CD14-positive monocyte (primary cell): Measurements from ENCODE around the gene NUP35. TPM values are rescaled to one million over a fixed set of nuclear protein-coding genes. Genes with fewer than 3 reads are reported as not detected.

Experiments
- DNase-seq, 3 donors: peaks; one replicate each; pipeline ENCODE4 v3.0.0-alpha.2; 2011 to 2022
- H2AFZ ChIP-seq: 2 replicates; pipeline ENCODE4 v1.6.0; 2012; ENCODE audit warnings: mild to moderate bottlenecking, low read depth, low read length, inconsistent platforms; ENCODE audit not compliant: insufficient read depth, poor library complexity, severe bottlenecking
- H3K27ac ChIP-seq, 2 donors: 1 replicate in 1 of 2; 2 replicates in 1 of 2; pipeline ENCODE4 v1.5.1; 2012 to 2013; ENCODE audit warnings: low read length in 2 of 2, control low read depth in 1 of 2, inconsistent platforms in 1 of 2, low read depth in 1 of 2, mild to moderate bottlenecking in 1 of 2
- H3K27me3 ChIP-seq, 2 donors: one replicate each; pipeline versions ENCODE4 v1.6.0 to v1.6.1; 2011 to 2013; ENCODE audit warnings: low read length in 2 of 2; ENCODE audit not compliant: control insufficient read depth in 2 of 2, insufficient read depth in 2 of 2
- H3K36me3 ChIP-seq, 2 donors: replicated peaks in 1 of 2; 1 replicate in 1 of 2; 2 replicates in 1 of 2; pipeline versions ENCODE4 v1.5.1 to v1.6.1; 2012 to 2013; ENCODE audit warnings: low read length in 2 of 2, control low read depth in 1 of 2, inconsistent platforms in 1 of 2, mild to moderate bottlenecking in 1 of 2; ENCODE audit not compliant: insufficient read depth in 2 of 2, control insufficient read depth in 1 of 2
- H3K4me1 ChIP-seq, 2 donors: 1 replicate in 1 of 2; 2 replicates in 1 of 2; pipeline versions ENCODE4 v1.5.1 to v1.6.1; 2012 to 2013; ENCODE audit warnings: low read length in 2 of 2, control low read depth in 1 of 2, inconsistent platforms in 1 of 2, mild to moderate bottlenecking in 1 of 2, moderate library complexity in 1 of 2; ENCODE audit not compliant: insufficient read depth in 2 of 2, control insufficient read depth in 1 of 2
- H3K4me2 ChIP-seq: replicated peaks from 2 replicates; pipeline ENCODE3; 2012; ENCODE audit warnings: low read length, moderate library complexity, mild to moderate bottlenecking; ENCODE audit not compliant: poor library complexity, severe bottlenecking; ENCODE audit errors: extremely low read depth
- H3K4me3 ChIP-seq, 3 experiments: fragments of 200-600 bp in 1 of 3; sonication (generic) in 1 of 3; replicated peaks in 1 of 3; 1 replicate in 2 of 3; 2 replicates in 1 of 3; pipeline ENCODE4 v1.5.1; 2011 to 2013; ENCODE audit warnings: low read length in 3 of 3, mild to moderate bottlenecking in 3 of 3, control low read depth in 2 of 3, low read depth in 2 of 3, inconsistent platforms in 1 of 3, moderate library complexity in 1 of 3
- H3K79me2 ChIP-seq: 2 replicates; pipeline ENCODE4 v1.6.0; 2012; ENCODE audit warnings: mild to moderate bottlenecking, control low read depth, inconsistent platforms, low read length, moderate library complexity; ENCODE audit not compliant: insufficient read depth
- H3K9ac ChIP-seq: 2 replicates; pipeline ENCODE4 v1.6.0; 2017; ENCODE audit warnings: low read length, mild to moderate bottlenecking; ENCODE audit not compliant: insufficient read depth, poor library complexity, severe bottlenecking
- H3K9me3 ChIP-seq, 2 donors: replicated peaks in 1 of 2; 1 replicate in 1 of 2; 2 replicates in 1 of 2; pipeline versions ENCODE4 v1.5.1 to v1.6.1; 2012 to 2013; ENCODE audit warnings: low read length in 2 of 2, control low read depth in 1 of 2; ENCODE audit not compliant: control insufficient read depth in 1 of 2, insufficient read depth in 1 of 2
- H4K20me1 ChIP-seq: 2 replicates; pipeline ENCODE4 v1.6.0; 2012; ENCODE audit warnings: mild to moderate bottlenecking, low read length, control low read depth, moderate library complexity; ENCODE audit not compliant: insufficient read depth
- H3K27ac Mint-ChIP-seq, 7 donors: one replicate each; pipeline ENCODE4 v1.8.0; 2020; ENCODE audit warnings: mild to moderate bottlenecking in 7 of 7, mixed read lengths in 7 of 7, moderate library complexity in 6 of 7, inconsistent platforms in 2 of 7
- H3K27me3 Mint-ChIP-seq, 3 donors: one replicate each; pipeline ENCODE4 v1.8.0; 2021 to 2022; ENCODE audit warnings: low read depth in 3 of 3, mild to moderate bottlenecking in 3 of 3, mixed read lengths in 3 of 3, moderate library complexity in 3 of 3, inconsistent platforms in 1 of 3
- H3K36me3 Mint-ChIP-seq, 2 donors: one replicate each; pipeline ENCODE4 v1.8.0; 2020; ENCODE audit warnings: mixed read lengths in 2 of 2, inconsistent platforms in 1 of 2, mild to moderate bottlenecking in 1 of 2
- H3K4me1 Mint-ChIP-seq: one replicate; pipeline ENCODE4 v1.8.0; 2020; ENCODE audit warnings: mild to moderate bottlenecking, mixed read lengths
- H3K4me3 Mint-ChIP-seq, 2 donors: one replicate each; pipeline ENCODE4 v1.8.0; 2020; ENCODE audit warnings: mild to moderate bottlenecking in 2 of 2, mixed read lengths in 2 of 2, moderate library complexity in 1 of 2
- H3K9me3 Mint-ChIP-seq, 7 donors: one replicate each; pipeline ENCODE4 v1.8.0; 2020 to 2022; ENCODE audit warnings: mixed read lengths in 7 of 7, mild to moderate bottlenecking in 6 of 7, moderate library complexity in 6 of 7, inconsistent platforms in 2 of 7
- WGBS: methylation state at CpG from one replicate; pipeline ENCODE4 v1.1.5; 2013; ENCODE audit warnings: missing lambda C conversion rate; ENCODE audit not compliant: insufficient coverage; 5-methylcytosine and 5-hydroxymethylcytosine counted together
- intact Hi-C, 2 donors: fragments of 100-400 bp; cut with micrococcal nuclease; formaldehyde crosslinking; loops; one replicate each; pipeline versions ENCODE4 v1.15.0 to v1.15.1; 2023
- polyA plus RNA-seq, 3 donors: library from polyadenylated mRNA; depleted of rRNA in 1 of 3; unstranded in 2 of 3; stranded (reverse) in 1 of 3; fragments of 300-500 nt in 2 of 3; fragments of >200 nt in 1 of 3; fragmentation: Illumina TruSeq in 2 of 3; gene quantifications; 1 replicate in 2 of 3; 2 replicates in 1 of 3; pipeline ENCODE4 v1.2.3, GENCODE V29; 2012 to 2021
- TF ChIP-seq, protein P1 (sequence below): fragments of 200-600 bp; IDR thresholded peaks from one replicate; pipeline ENCODE4 v1.8.0; 2022; ENCODE audit warnings: antibody characterized with exemption, mild to moderate bottlenecking

The NUP35 gene
- polyA plus RNA-seq, 3 donors: 1.5 to 4.7 (median 2.0) TPM

DNA sequence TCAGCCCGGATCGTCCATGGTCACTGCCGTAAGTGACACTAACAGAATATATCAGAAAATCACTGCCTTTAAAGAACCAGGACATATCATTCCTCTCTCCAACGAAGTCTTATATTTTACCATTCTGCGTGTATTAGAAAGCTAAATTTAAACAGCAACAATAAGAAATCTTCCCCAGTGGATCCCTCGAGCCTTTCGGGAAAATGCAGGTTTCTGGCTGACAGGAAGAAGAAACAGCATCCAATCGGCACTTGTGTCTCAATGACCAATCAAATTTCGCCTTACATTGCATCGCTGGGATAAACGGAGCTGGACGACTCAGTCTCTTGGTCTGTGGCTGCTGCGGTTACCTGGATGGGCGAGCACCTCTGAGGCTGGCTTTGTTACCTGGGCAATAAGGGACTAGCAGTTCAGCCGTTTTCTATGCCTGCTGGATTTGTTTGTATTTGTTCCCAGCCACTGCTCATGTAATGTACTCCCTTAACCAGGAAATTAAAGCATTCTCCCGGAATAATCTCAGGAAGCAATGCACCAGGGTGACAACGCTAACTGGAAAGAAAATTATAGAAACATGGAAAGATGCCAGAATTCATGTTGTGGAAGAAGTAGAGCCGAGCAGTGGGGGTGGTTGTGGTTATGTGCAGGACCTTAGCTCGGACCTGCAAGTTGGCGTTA lies 45.6 kb upstream of the NUP35 start, which contains the start of gene DUSP19:
TSS of gene DUSP19 (plus strand) at position 284 of the 675 bp plus-strand sequence. CDS start at position 471, 187 bp downstream.
- peak within 1 kb of the TSS; percentile 88 for H3K4me2 ChIP-seq
- intact Hi-C loops: no loop called here
- Mint-ChIP-seq H3K9me3 (no peaks in the 10 kb centered on the region), H3K4me1 (peaks cover 15% of the 10 kb centered on the region), H3K4me3 (peak within 1 kb of the TSS; percentile 96 to 98), H3K36me3 (no peaks in the 10 kb centered on the region), H3K27me3 (peaks cover 5 to 22% (median 22%) of the 10 kb centered on the region in 3 donors), H3K27ac (peak within 1 kb of the TSS in 5 of 7 donors; percentile 20 to 77 (median 33))
- TF ChIP-seq, protein P1, sequence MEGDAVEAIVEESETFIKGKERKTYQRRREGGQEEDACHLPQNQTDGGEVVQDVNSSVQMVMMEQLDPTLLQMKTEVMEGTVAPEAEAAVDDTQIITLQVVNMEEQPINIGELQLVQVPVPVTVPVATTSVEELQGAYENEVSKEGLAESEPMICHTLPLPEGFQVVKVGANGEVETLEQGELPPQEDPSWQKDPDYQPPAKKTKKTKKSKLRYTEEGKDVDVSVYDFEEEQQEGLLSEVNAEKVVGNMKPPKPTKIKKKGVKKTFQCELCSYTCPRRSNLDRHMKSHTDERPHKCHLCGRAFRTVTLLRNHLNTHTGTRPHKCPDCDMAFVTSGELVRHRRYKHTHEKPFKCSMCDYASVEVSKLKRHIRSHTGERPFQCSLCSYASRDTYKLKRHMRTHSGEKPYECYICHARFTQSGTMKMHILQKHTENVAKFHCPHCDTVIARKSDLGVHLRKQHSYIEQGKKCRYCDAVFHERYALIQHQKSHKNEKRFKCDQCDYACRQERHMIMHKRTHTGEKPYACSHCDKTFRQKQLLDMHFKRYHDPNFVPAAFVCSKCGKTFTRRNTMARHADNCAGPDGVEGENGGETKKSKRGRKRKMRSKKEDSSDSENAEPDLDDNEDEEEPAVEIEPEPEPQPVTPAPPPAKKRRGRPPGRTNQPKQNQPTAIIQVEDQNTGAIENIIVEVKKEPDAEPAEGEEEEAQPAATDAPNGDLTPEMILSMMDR: no peak
- H3K4me1 ChIP-seq: peaks cover 8 to 17% of the 10 kb centered on the region in 2 donors
- H3K27me3 ChIP-seq: peaks cover 26 to 28% of the 10 kb centered on the region in 2 donors
- 5% methylated on average over 17 of the region's 20 CpGs for WGBS
- H3K27ac ChIP-seq: peak within 1 kb of the TSS in 1 of 2 donors; percentile 30
- H3K36me3 ChIP-seq: no peaks in the 10 kb centered on the region
- peak within 1 kb of the TSS; percentile 57 for H3K9ac ChIP-seq
- H3K4me3 ChIP-seq: peak within 1 kb of the TSS; percentile 70 to 97 (median 96)
- H3K9me3 ChIP-seq: no peaks in the 10 kb centered on the region
- H4K20me1 ChIP-seq: no peaks in the 10 kb centered on the region
- H3K79me2 ChIP-seq: no peaks in the 10 kb centered on the region
- DNase-seq: peak; percentile 67 to 85 (median 81)
- peak within 1 kb of the TSS; percentile 96 for H2AFZ ChIP-seq

DNA sequence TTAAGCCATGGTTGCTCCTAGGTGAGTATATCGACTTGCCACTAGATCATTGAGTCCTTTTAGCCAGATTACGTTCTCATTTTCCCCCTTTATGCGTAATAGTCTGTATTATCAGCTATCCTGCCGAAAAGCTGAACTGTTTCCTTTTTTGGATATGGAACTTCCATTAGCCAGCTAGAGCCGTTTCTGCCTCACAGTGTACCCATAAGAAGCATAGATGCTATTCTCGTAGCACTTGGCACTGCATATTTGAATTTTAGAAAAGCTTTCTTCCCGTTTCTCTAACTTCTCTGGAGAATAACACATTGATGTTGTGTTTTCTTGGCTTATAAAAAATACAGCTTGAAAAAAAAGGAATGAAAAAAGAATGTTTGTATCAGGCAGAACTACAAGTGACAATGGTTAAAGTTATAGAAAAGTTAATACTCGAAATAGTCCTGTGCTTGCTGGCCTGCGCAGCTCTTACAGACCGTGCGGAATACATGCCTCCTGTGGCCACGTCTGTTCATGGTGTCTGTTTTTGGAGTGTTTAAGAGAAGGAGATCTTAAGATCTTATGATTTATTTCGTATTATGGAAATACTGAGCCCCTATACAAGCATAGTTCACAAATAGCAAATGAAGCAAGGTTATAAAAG lies 45.0 kb upstream of the NUP35 start:
- Histone ChIP-seq H3K36me3 (no peaks in the 10 kb centered on the region), H2AFZ (peak overlapping the region; percentile 96), H3K27me3 (peaks cover 26 to 28% of the 10 kb centered on the region in 2 donors), H3K9ac (peak overlapping the region; percentile 57), H3K79me2 (no peaks in the 10 kb centered on the region), H3K4me3 (peak overlapping the region; percentile 70 to 97 (median 96)), H3K4me2 (peak overlapping the region; percentile 88), H3K27ac (peak overlapping the region in 1 of 2 donors; percentile 30), H4K20me1 (no peaks in the 10 kb centered on the region), H3K9me3 (no peaks in the 10 kb centered on the region), H3K4me1 (peaks cover 8 to 17% of the 10 kb centered on the region in 2 donors)
- DNase-seq: peak in 1 of 3 donors; percentile 3
- intact Hi-C loops: no loop called here
- no peak overlapping the region for H3K27ac Mint-ChIP-seq
- peaks cover 15% of the 10 kb centered on the region for H3K4me1 Mint-ChIP-seq
- H3K27me3 Mint-ChIP-seq: peaks cover 5 to 21% (median 17%) of the 10 kb centered on the region in 3 donors
- TF ChIP-seq, protein P1: no peak
- 16% methylated on average over 7 of the region's 13 CpGs for WGBS
- H3K4me3 Mint-ChIP-seq: peak overlapping the region; percentile 96 to 98
- H3K36me3 Mint-ChIP-seq: no peaks in the 10 kb centered on the region
- no peaks in the 10 kb centered on the region for H3K9me3 Mint-ChIP-seq
